GM12872 (cell line): ENCODE measurements around the gene NR2C2.

ENCODE experiments used
- TF ChIP-seq, protein P1 (sequence below): IDR thresholded peaks from 3 replicates; pipeline ENCODE4 v1.5.1; 2011; ENCODE audit warnings: low read depth, mild to moderate bottlenecking, low read length, moderate library complexity; ENCODE audit not compliant: insufficient read depth

The NR2C2 gene

DNA sequence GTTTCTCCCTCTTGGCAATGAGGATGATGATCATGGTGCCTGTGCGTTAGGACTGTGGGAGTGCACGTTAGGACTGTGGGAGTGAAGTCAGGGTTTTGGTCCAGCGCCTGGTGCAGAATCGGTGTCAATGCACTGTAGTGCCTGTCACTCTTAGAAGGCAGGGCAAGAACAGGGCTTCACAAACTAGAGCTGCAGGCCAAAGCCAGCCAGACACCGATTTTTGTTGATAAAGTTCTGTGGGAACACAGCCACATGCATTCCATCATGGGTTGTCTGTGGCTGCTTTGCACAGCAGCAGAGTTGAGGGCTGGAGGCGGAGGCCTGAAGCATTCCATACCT is 32.6 kb upstream of the NR2C2 start:
- TF ChIP-seq, protein P1, sequence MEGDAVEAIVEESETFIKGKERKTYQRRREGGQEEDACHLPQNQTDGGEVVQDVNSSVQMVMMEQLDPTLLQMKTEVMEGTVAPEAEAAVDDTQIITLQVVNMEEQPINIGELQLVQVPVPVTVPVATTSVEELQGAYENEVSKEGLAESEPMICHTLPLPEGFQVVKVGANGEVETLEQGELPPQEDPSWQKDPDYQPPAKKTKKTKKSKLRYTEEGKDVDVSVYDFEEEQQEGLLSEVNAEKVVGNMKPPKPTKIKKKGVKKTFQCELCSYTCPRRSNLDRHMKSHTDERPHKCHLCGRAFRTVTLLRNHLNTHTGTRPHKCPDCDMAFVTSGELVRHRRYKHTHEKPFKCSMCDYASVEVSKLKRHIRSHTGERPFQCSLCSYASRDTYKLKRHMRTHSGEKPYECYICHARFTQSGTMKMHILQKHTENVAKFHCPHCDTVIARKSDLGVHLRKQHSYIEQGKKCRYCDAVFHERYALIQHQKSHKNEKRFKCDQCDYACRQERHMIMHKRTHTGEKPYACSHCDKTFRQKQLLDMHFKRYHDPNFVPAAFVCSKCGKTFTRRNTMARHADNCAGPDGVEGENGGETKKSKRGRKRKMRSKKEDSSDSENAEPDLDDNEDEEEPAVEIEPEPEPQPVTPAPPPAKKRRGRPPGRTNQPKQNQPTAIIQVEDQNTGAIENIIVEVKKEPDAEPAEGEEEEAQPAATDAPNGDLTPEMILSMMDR, result no peak

DNA sequence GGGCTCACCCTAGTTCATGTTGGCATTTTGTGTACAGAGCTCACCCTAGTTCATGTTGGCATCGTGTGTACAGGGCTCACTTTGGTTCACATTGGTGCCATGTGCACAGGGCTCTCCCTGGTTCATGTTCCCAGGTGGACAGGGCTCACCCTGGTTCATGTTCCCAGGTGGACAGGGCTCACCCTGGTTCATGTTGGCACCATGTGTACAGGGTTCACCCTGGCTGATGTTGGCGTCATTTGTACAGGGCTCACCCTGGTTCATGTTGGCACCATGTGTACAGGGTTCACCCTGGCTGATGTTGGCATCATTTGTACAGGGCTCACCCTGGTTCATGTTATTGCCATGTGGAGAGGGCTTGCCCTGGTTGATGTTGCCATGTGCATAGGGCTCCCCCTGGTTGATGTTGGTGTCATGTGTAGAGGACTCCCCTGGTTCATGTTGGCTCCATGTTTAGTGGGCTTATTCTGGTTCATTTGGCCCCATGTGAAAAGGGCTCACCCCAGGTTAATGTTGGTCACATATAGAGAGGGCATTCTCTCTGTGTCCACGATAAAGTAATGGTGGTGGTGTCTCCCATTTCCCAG is 31.7 kb upstream of the NR2C2 start:
- TF ChIP-seq, protein P1, result peak; percentile 38; the same call in 2 of the 3 replicates

DNA sequence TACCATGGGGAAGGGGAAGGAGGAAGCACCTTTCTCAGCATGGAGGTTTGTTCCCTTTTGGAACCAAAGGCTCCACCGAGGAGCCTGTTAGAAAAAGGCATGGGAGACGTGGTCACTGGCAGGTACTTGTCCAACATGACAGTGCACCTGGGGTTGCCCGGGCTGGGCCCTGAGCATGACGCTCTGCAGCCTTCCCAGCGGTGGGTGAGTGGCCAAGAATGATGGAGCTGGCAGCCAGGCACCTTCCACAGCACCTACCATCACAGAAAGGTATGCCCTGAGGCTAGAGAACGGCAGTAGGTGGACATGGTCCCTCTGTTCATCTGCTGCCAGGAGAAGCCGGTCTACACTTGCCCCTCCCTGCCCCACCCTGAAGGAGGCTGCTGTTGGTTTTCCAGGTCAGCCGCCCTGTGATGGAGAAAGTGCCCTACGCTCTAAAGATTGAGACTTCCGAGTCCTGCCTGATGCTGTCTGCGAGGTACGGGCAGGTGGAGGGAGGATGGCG is 29.0 kb upstream of the NR2C2 start:
- TF ChIP-seq, protein P1, result no peak

DNA sequence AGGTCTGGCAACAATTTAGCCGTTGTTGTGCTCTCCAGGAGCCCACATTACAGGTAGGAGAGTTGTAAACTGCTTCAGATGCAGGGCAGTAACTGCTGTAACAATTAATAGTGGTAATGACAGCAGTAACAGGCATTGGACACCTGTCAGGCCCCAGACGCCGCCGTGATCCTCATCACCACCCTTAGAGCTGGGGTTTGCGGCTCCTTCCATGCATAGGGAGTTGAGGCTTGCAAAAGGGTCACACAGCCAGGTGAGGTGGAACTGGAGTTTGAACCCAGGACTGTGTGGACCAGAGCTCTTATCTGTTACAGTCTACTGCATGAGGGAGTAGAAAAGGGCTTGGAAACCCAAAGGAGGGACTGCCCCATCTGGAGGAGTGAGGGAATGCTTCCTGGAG is 26.8 kb upstream of the NR2C2 start:
- TF ChIP-seq, protein P1, result no peak

DNA sequence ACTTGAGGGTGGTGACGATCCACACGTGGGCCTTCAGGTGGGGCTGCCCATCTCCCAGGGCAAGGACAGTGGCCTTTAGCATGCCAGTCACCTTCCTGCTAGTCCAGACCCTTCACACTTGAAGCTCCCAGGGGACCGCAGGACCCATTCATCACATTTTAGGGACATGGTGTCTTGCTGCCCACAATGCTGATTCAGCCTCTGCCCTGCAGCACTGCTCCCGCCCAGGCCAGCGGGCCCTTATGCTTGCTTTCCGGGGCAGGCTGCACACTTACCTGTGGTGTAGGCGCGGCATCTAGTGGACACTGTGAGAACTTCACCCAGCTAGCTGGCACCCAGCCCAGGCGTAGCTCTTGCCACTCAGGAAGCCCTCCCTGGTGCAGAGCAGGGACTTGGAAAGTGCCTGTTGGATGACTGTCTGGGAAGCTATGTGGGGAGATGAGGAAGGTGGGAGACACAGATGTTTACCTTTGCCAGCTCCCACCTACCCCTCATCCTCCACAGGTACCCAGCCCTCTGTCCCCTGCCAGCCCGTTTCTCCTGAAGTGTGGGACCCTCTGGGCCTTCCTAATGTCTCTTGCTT is 26.3 kb upstream of the NR2C2 start:
- TF ChIP-seq, protein P1, result peak; percentile 99

DNA sequence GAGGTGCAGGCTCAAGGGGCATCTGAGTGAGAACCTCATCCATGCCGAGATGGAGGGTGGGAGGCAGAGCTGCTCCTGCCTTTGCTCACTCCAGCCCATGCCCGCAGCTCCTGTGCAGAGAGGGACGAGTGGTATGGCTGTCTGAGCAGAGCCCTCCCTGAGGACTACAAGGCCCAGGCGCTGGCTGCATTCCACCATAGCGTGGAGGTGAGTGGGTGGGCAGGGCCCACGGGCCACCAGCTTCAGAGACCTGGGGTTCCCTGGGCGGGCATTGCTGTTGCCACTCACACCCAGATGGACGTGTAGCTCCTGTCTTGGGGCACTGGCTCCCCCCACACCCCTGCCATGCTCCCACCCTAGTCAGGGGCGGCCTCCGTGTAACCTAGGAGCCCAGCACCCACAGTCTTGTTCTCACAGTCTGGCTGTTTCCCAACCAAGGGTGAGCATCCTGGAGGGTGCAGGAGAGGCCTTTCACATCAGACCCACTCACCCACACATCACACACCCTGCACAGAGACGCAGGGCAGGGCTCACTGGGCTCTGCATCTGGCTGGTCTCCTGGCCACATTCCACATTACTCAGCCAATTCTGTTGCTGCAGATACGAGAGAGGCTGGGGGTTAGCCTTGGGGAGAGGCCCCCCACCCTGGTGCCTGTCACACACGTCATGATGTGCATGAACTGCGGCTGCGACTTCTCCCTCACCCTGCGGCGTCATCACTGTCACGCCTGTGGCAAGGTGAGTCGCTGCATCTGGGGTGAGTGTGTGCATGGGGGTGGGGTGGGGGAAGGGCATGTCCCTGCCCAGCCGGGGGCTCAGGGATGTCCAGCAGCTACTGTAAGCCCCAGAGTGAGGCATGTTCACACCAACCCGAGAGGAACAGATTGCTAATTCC is 25.3 kb upstream of the NR2C2 start:
- TF ChIP-seq, protein P1, result no peak

DNA sequence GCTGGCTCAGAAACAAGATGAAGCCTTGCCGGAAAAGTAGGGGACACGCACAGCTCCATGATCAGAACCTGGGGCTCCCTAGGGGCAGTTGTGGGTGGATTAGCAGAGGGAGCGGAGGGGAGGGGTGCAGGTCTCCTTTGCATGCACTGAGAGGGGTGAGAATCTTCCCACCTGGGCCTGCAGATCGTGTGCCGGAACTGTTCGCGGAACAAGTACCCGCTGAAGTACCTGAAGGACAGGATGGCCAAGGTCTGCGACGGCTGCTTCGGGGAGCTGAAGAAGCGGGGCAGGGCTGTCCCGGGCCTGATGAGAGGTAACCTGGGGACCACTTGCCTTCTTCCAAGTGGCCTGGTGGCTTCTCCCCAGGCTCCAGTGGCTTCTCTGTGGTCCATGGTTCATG is 24.5 kb upstream of the NR2C2 start:
- TF ChIP-seq, protein P1, result no peak
